Measurements from ENCODE around the gene ACOT8.
"Not testable (repeated sequence)": the region's sequence is repeated elsewhere in the genome, so short reads cannot be mapped to it uniquely, and the experiment has no call there.

GRCh38 chr20:45874104-45874481 is 16.9 kb upstream of the ACOT8 start:
- TF ChIP-seq MEF2A (IDR thresholded peaks at IDR 0.05; ENCODE audit: insufficient read depth, low read depth, low read length); ETV6 (conservative IDR thresholded peaks at IDR 0.05 in 1 of 2, IDR thresholded peaks at IDR 0.05 in 1 of 2; ENCODE audit: borderline replicate concordance in 1 of 2, low read depth in 1 of 2); REST (IDR thresholded peaks at IDR 0.05; ENCODE audit: low read depth, low read length); POLR2A (IDR thresholded peaks at IDR 0.05; ENCODE audit: low read depth, low read length); SIN3A (IDR thresholded peaks at IDR 0.05; ENCODE audit: low read depth, low read length): not testable (repeated sequence)

Measured in GM12878 (cell line).